Effector memory CD8-positive, alpha-beta T cell (primary cell): ENCODE measurements around the gene GRM5.
A peak's percentile ranks its signal among the peaks of the same experiment; 100 is the strongest.
"Not testable (repeated sequence)": the region's sequence is repeated elsewhere in the genome, so short reads cannot be mapped to it uniquely, and the experiment has no call there.

Source experiments
- ATAC-seq: fragments of 150-1000 bp; cut with Tn5 transposase; replicated peaks from 2 replicates; pipeline ENCODE4 v1.10.0; 2021; ENCODE audit warnings: mild to moderate bottlenecking, moderate library complexity
- DNase-seq, 3 experiments: peaks; one replicate each; pipeline ENCODE4 v3.0.0; 2021
- H3K27ac Mint-ChIP-seq, 2 donors: one replicate each; pipeline ENCODE4 v1.8.0; 2022; ENCODE audit warnings: mild to moderate bottlenecking in 2 of 2, mixed read lengths in 2 of 2, moderate library complexity in 2 of 2
- H3K27me3 Mint-ChIP-seq, 2 donors: one replicate each; pipeline ENCODE4 v1.8.0; 2022; ENCODE audit warnings: mixed read lengths in 2 of 2
- H3K36me3 Mint-ChIP-seq: one replicate; pipeline ENCODE4 v1.8.0; 2022; ENCODE audit warnings: mild to moderate bottlenecking, moderate library complexity, mixed read lengths; ENCODE audit not compliant: insufficient read depth
- H3K4me1 Mint-ChIP-seq, 2 donors: one replicate each; pipeline ENCODE4 v1.8.0; 2022; ENCODE audit warnings: low read depth in 2 of 2, mixed read lengths in 2 of 2
- H3K4me3 Mint-ChIP-seq, 2 donors: one replicate each; pipeline ENCODE4 v1.8.0; 2022; ENCODE audit warnings: mild to moderate bottlenecking in 2 of 2, mixed read lengths in 2 of 2, moderate library complexity in 2 of 2
- H3K9me3 Mint-ChIP-seq, 2 donors: one replicate each; pipeline ENCODE4 v1.8.0; 2022; ENCODE audit warnings: mixed read lengths in 2 of 2

The GRM5 gene

GRCh38 chr11:88484873-88485621 is 580.7 kb downstream of the GRM5 start:
- Mint-ChIP-seq H3K27me3 (peaks cover 0 to 6% of the 10 kb centered on the region in 2 donors), H3K9me3 (no peaks in the 10 kb centered on the region), H3K36me3 (no peaks in the 10 kb centered on the region), H3K27ac (no peak overlapping the region), H3K4me1 (peaks cover 5 to 6% of the 10 kb centered on the region in 2 donors), H3K4me3 (no peak overlapping the region)
- ATAC-seq (peak; percentile 88), DNase-seq (peak; percentile 16 to 27 (median 23))

GRCh38 chr11:88482871-88483301 is 582.9 kb downstream of the GRM5 start:
- Mint-ChIP-seq H3K4me1 (peaks cover 5 to 6% of the 10 kb centered on the region in 2 donors), H3K27ac (no peak overlapping the region), H3K36me3 (no peaks in the 10 kb centered on the region), H3K9me3 (no peaks in the 10 kb centered on the region), H3K4me3 (no peak overlapping the region), H3K27me3 (peaks cover 0 to 6% of the 10 kb centered on the region in 2 donors)
- DNase-seq, result no peak
- ATAC-seq, result no peak

GRCh38 chr11:88480223-88480622 is 585.6 kb downstream of the GRM5 start:
- DNase-seq, result no peak
- no peak overlapping the region for H3K27ac Mint-ChIP-seq
- ATAC-seq, result no peak
- no peaks in the 10 kb centered on the region for H3K36me3 Mint-ChIP-seq
- peaks cover 4 to 5% of the 10 kb centered on the region in 2 donors for H3K4me1 Mint-ChIP-seq
- H3K27me3 Mint-ChIP-seq, result peaks cover 0 to 6% of the 10 kb centered on the region in 2 donors
- no peaks in the 10 kb centered on the region for H3K9me3 Mint-ChIP-seq
- H3K4me3 Mint-ChIP-seq, result no peak overlapping the region

- DNase-seq (no peak), ATAC-seq (no peak)
- H3K9me3 Mint-ChIP-seq, result no peaks in the 10 kb centered on the region
- peaks cover 0 to 10% of the 10 kb centered on the region in 2 donors for H3K27me3 Mint-ChIP-seq
- H3K27ac Mint-ChIP-seq, result no peak overlapping the region
- H3K4me3 Mint-ChIP-seq, result no peak overlapping the region
- H3K4me1 Mint-ChIP-seq, result no peaks in the 10 kb centered on the region
- no peaks in the 10 kb centered on the region for H3K36me3 Mint-ChIP-seq
Measured at GRCh38 chr11:88478136-88478815, 587.5 kb downstream of the GRM5 start.

- Mint-ChIP-seq H3K36me3 (no peaks in the 10 kb centered on the region), H3K4me1 (no peaks in the 10 kb centered on the region), H3K27ac (no peak overlapping the region), H3K27me3 (peaks cover 0 to 4% of the 10 kb centered on the region in 2 donors), H3K4me3 (no peak overlapping the region), H3K9me3 (no peaks in the 10 kb centered on the region)
- ATAC-seq (no peak), DNase-seq (no peak)
Measured at GRCh38 chr11:88475991-88476418, 589.8 kb downstream of the GRM5 start.

GRCh38 chr11:88474655-88475054 is 591.1 kb downstream of the GRM5 start:
- no peaks in the 10 kb centered on the region for H3K9me3 Mint-ChIP-seq
- no peak for DNase-seq
- no peaks in the 10 kb centered on the region for H3K4me1 Mint-ChIP-seq
- H3K4me3 Mint-ChIP-seq, result no peak overlapping the region
- ATAC-seq, result no peak
- no peak overlapping the region for H3K27ac Mint-ChIP-seq
- H3K27me3 Mint-ChIP-seq, result peaks cover 0 to 4% of the 10 kb centered on the region in 2 donors
- no peaks in the 10 kb centered on the region for H3K36me3 Mint-ChIP-seq

- no peaks in the 10 kb centered on the region for H3K9me3 Mint-ChIP-seq
- H3K27ac Mint-ChIP-seq, result no peak overlapping the region
- H3K4me3 Mint-ChIP-seq, result no peak overlapping the region
- DNase-seq (no peak), ATAC-seq (no peak)
- H3K36me3 Mint-ChIP-seq, result no peaks in the 10 kb centered on the region
- H3K27me3 Mint-ChIP-seq, result peaks cover 0 to 18% of the 10 kb centered on the region in 2 donors
- no peaks in the 10 kb centered on the region for H3K4me1 Mint-ChIP-seq
Measured at GRCh38 chr11:88469561-88470225, 596.1 kb downstream of the GRM5 start.

GRCh38 chr11:88464528-88464927 is 601.3 kb downstream of the GRM5 start:
- no peak overlapping the region for H3K27ac Mint-ChIP-seq
- ATAC-seq, result no peak
- no peak overlapping the region for H3K4me3 Mint-ChIP-seq
- H3K36me3 Mint-ChIP-seq, result no peaks in the 10 kb centered on the region
- H3K9me3 Mint-ChIP-seq, result no peaks in the 10 kb centered on the region
- H3K27me3 Mint-ChIP-seq, result peaks cover 0 to 16% of the 10 kb centered on the region in 2 donors
- no peak for DNase-seq
- no peaks in the 10 kb centered on the region for H3K4me1 Mint-ChIP-seq

GRCh38 chr11:88463301-88463700 is 602.5 kb downstream of the GRM5 start:
- H3K36me3 Mint-ChIP-seq, H3K27ac Mint-ChIP-seq, H3K4me3 Mint-ChIP-seq, ATAC-seq, DNase-seq, H3K9me3 Mint-ChIP-seq, H3K4me1 Mint-ChIP-seq: not testable (repeated sequence)
- H3K27me3 Mint-ChIP-seq, result peaks cover 0 to 16% of the 10 kb centered on the region in 2 donors

- not testable (repeated sequence) for H3K4me1 Mint-ChIP-seq, ATAC-seq, H3K36me3 Mint-ChIP-seq, H3K27me3 Mint-ChIP-seq, DNase-seq, H3K4me3 Mint-ChIP-seq, H3K9me3 Mint-ChIP-seq, H3K27ac Mint-ChIP-seq
Measured at GRCh38 chr11:88458047-88458446, 607.7 kb downstream of the GRM5 start.

- Mint-ChIP-seq H3K27ac (no peak overlapping the region), H3K4me1 (no peaks in the 10 kb centered on the region), H3K9me3 (peaks cover 0 to 2% of the 10 kb centered on the region in 2 donors), H3K4me3 (no peak overlapping the region), H3K36me3 (no peaks in the 10 kb centered on the region), H3K27me3 (no peaks in the 10 kb centered on the region)
- DNase-seq (no peak), ATAC-seq (no peak)
Measured at GRCh38 chr11:88455974-88456373, 609.8 kb downstream of the GRM5 start.

GRCh38 chr11:88454881-88455280 is 610.9 kb downstream of the GRM5 start:
- H3K27ac Mint-ChIP-seq, result no peak overlapping the region
- DNase-seq (no peak), ATAC-seq (no peak)
- peaks cover 0 to 2% of the 10 kb centered on the region in 2 donors for H3K9me3 Mint-ChIP-seq
- no peaks in the 10 kb centered on the region for H3K4me1 Mint-ChIP-seq
- H3K4me3 Mint-ChIP-seq, result no peak overlapping the region
- no peaks in the 10 kb centered on the region for H3K36me3 Mint-ChIP-seq
- no peaks in the 10 kb centered on the region for H3K27me3 Mint-ChIP-seq
